SKM-1 treated with dmso at 0.1 percent for 144 hours (cell line): ENCODE measurements around the gene PITX1.
"Not testable (repeated sequence)": the region's sequence is repeated elsewhere in the genome, so short reads cannot be mapped to it uniquely, and the experiment has no call there.

ENCODE experiments used
- DNase-seq: peaks from one replicate; lab custom pipeline; 2025; ENCODE audit not compliant: unreplicated experiment; lab: John Stamatoyannopoulos, UW

The PITX1 gene

GRCh38 chr5:135011355-135012032 is 22.5 kb downstream of the PITX1 start:
- DNase-seq = no peak

DNA sequence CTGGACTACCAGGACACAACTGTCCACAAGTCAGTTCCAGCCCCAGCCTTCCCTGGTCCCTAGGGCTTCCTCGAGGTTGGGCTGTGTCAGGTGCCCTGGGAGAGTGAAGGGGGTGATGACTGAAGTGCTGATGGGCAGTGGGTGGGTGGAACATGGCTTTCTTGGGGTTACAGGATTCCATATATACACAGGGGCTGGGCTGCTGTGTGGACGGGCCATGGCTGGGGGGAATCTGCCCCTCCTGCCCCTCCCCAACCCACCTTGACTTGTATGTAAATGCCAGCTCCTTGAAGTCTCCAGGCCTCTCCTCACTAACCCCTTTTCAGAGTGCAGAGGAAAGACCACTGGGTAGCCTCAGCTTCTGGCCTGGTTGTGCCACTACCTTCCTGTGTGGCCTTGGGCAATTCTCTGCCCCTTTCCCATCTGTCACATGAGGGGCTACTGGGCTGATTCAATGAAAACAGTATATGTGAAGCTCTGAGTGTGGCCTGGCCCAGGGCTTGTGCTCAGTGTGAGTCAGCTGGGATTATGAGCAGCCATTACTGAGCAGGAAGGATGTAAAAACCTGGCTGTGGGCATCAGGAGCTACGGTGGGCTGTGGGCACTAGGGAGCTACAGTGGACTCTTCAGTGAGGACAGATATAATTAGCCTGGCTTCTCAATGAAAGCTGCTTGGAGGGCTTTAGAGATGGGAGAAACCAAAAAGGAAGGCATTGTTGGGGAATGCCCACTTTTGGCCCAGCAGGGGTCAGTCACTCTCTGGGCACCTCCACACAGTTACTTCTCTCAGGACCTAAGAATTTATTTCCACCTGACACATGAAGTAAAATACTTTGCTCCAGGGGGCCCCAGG is 23.3 kb downstream of the PITX1 start:
- no peak for DNase-seq

DNA sequence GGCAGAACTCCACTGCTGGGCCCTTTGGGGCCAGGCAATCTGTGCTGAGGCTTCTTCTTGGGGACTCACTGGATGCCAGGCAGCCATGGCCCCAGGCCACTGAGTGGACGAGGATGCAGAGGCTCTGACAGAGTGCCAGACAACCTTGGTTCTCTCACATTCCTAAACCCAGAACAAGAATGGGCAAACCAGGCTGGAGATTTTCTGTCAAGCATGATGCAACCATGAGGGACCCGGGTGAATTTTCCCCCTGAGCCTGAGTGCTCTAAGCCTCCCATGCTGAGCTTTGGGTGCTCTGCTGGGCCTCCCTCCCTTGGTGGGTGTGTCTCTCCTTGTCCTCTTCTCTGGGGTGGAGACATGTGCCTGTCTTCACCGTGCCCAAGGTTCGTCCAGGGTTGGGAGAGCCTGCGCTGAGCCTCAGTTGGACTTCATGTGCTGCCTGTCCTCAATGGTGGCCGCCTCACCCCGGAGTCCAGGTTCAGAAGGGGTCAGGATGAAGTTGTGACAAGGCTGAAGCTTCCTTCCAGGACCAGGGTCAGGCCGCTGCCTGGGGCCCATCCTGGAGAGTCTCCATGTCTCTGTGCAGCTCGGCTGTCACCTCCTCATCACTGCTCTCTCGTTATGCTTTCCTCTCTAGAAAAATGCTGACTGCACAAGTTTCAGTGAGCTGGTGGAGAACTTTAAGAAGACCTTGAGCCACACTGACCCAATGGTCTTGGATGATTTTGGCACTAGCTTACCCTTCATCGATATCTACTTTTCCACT is 24.1 kb downstream of the PITX1 start:
- DNase-seq = no peak

- DNase-seq = no peak
Observed at GRCh38 chr5:135008981-135009735, 24.9 kb downstream of the PITX1 start.

DNA sequence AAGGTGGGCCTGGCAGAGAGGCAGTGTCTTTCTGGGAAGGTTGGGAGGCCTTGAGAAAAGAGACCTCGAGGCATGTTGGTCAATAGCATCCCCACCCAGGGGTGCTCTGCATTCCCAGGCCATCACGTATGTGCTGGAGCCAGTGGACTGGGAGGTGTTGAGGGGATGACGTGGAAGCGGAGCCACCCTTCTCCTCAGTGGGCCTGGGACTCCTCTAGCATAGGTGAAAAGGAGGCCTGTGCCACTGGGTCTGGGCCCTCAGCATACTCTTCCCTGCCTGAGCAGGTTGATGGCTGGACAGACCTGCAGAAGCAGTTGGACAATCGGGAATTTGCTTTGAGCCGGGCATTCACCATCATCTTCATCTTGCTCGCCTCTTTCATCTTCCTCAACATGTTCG is 25.5 kb downstream of the PITX1 start:
- no peak for DNase-seq

DNA sequence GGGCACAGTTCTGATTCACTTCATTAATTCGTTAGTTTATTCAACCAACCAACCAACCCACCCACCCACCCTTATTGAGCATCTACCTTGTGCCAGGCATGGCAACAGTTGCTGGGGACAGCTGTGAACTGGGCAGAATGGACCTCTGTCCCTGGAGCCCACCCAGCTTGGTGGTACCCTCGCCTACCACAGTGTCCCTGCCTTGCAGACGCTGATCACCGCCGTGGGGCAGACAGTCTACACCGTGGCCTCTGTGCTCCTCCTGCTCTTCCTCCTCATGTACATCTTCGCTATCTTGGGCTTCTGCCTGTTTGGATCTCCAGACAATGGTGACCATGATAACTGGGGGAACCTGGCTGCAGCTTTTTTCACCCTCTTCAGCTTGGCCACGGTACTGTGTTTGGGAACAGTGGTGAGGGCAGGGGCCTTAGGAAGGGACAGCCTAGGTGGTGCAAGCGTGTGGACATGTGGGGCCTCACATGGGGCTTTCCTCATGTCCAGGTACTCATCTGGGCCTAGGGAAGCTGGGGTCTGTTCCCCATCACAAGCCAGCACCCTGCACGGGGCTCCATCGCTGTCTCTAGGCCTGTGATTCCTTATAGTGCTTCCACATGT is 26.2 kb downstream of the PITX1 start:
- no peak for DNase-seq

- no peak for DNase-seq
Observed at GRCh38 chr5:135007305-135007704, 26.7 kb downstream of the PITX1 start.

DNA sequence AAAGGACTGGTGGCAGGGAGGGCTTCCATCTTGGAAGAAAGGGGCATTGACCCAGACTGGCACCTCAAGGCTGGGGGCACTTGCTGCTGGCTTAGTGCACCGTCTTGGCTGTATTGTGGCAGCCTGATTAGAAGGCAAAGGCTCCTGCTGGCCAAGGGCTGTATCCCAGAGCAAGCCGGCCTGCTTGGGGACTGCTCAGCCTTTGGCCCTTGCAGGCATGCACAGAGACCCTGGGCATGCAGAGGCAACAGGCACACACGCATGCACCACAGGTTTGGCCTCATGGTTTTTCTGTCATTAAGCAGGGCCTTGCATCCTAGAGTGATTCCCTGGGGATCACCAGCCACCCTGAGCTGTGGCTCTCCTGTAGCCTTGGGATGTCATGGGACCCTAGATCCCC is 29.0 kb downstream of the PITX1 start:
- no peak for DNase-seq

DNA sequence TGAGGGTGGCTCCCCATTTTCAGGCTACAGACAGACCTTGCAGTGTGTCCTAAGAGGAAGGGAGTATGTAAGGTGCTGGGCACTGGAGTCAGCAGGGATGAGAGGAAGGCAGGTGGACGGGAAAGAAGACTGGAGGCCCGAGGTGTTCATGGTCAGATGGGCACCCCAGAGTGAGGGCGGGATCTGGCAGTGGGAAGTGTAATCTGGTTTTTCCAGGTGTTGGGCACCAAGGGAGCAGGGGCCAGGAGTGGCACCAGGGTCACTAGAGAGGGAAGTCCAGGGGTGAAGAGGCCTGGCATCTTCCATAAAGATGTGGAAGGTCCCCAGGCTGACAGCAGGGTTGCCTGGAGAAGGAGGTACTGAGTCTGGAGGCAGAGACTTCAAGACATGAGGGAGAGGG is 29.7 kb downstream of the PITX1 start:
- DNase-seq = no peak

DNA sequence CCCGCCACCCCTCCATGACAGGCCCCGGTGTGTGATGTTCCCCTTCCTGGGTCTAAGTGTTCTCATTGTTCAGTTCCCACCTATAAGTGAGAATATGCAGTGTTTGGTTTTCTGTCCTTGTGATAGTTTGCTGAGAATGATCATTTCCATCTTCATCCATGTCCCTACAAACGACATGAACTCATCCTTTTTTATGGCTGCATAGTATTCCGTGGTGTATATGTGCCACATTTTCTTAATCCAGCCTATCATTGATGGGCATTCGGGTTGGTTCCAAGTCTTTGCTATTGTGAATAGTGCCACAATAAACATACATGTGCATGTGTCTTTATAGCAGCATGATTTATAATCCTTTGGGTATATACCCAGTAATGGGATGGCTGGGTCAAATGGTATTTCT is 36.0 kb downstream of the PITX1 start:
- not testable (repeated sequence) for DNase-seq

- no peak for DNase-seq
Observed at GRCh38 chr5:134997015-134997414, 37.0 kb downstream of the PITX1 start.

DNA sequence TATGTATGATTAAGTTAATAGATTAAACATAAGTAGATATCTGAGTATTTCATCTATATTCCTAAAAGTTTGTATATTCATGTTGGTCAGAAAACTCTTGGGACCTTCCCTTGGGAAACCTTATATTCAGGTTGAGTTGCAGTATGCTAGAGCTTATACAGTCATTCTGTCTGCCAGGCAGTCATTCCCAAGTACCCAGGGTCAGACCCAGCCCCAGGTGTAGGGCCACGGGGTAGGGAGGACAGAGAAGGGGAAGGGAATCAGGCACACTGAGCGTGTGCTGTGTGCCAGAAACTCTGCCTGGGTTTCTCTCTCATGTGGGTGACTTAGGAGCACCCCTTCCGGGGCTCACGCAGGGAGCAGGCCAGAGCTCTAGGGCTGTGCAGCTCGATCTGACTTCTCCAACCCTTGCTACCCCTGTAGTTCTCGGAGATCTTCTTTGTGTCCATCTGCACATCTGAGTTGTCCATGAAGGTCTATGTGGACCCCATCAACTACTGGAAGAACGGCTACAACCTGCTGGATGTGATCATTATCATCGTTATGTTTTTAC is 38.1 kb downstream of the PITX1 start:
- DNase-seq = no peak

GRCh38 chr5:134994560-134995156 is 39.4 kb downstream of the PITX1 start:
- peak; percentile 27 for DNase-seq

GRCh38 chr5:134993161-134993560 is 40.9 kb downstream of the PITX1 start:
- no peak for DNase-seq

- no peak for DNase-seq
Observed at GRCh38 chr5:134992148-134992547, 41.9 kb downstream of the PITX1 start.

DNA sequence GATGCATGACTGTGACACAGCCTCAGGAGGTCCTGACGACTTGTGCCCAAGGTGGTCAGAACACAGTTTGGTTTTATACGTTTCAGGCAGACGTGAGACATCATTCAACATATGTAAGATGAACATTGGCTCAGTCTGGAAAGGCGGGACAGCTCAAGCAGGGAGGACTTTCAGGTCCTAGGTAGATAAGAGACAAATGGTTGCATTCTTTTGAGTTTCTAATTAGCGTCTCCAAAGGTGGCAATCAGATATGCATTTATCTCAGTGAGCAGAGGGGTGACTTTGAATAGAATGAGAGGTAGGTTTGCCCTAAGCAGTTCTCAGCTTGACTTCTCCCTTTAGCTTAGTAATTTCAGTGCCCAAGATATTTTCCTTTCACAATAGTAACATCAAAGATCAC is 43.8 kb downstream of the PITX1 start:
- not testable (repeated sequence) for DNase-seq

DNA sequence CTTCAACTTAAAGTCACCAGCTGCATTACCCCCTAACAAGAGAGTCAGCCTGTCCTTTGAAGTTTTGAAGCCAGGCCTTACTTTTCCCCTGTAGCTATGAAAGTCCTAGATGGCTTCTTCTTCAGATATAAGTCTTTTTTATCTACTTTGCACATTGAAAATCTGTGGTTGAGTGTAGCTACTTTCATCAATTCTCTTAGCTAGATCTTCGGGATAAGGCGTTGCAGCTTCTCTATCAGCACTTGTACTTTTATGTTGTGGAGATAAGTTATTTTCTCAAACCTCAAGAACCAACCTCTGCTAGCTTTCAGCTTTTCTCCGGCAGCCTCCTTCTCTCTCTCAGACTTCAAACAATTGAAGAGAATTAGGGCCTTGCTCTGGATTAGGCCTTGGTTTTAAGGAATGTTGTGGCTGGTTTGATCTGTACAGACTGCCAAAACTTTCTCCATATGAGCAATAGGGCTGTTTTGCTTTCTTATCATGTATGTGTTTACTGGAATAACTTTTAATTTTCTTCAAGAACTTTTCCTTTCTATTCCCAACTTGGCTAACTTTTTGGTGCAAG is 44.7 kb downstream of the PITX1 start:
- DNase-seq = no peak

DNA sequence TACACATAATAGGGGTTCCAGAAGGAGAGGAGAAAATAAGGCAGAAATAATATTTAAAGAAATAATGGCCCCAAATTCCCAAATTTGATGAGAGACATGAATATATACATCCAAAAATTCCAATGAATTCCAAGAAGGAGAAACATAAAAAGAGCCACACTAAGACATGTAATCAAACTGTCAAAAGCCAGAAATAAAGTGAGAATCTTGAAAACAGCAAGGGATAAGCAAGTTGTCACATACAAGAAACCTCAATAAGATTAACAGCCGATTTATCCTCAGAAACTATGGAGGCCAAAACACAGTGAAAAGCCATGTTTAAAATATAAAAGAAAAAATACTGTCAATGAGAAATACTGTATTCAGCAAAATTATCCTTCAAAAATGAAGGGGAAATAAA is 51.8 kb downstream of the PITX1 start:
- no peak for DNase-seq

DNA sequence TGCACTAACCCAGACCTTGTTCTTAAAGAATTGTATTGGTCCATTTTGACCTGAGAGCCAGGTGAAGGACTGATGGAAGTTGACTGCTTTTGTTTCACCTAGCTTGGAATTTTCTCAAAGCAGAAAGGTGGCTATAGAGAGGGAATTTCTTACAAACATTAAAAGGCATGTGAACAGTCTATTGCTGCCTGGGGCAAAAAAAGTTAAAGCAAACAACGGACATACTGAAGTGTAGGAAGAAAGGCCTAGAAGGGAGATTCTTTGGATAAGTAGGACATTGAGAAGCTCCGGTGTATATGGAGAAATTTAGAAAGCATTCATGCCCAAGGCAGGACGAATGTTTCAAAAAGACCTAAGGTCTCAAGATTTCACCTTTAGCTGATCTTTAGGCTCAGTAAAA is 54.6 kb downstream of the PITX1 start:
- DNase-seq = no peak
